GM21737 (cell line): ENCODE measurements around the gene CBX1.
A peak's percentile ranks its signal among the peaks of the same experiment; 100 is the strongest.
"Not testable (repeated sequence)": the region's sequence is repeated elsewhere in the genome, so short reads cannot be mapped to it uniquely, and the experiment has no call there.

Source experiments
- ATAC-seq: cut with Tn5 transposase; IDR thresholded peaks from one replicate; pipeline ENCODE4 v1.9.1; 2021; ENCODE audit warnings: mild to moderate bottlenecking, moderate library complexity; ENCODE audit not compliant: unreplicated experiment

CBX1 gene

GRCh38 chr17:48123776-48124388 lies 22.6 kb upstream of the CBX1 start:
- no peak for ATAC-seq

- no peak for ATAC-seq
Observed at GRCh38 chr17:48123111-48123510, 21.8 kb upstream of the CBX1 start.

GRCh38 chr17:48122665-48123045 lies 21.4 kb upstream of the CBX1 start:
- no peak for ATAC-seq

- ATAC-seq: no peak
Observed at GRCh38 chr17:48121923-48122664, 20.8 kb upstream of the CBX1 start.

- ATAC-seq: no peak
Observed at GRCh38 chr17:48113201-48113676, 12.0 kb upstream of the CBX1 start.

GRCh38 chr17:48111937-48112241 lies 10.6 kb upstream of the CBX1 start:
- no peak for ATAC-seq

GRCh38 chr17:48110761-48111160 lies 9.5 kb upstream of the CBX1 start:
- no peak for ATAC-seq

- peak; percentile 79 for ATAC-seq
Observed at GRCh38 chr17:48107137-48108055, 6.1 kb upstream of the CBX1 start, which contains the start of gene SNX11. TSS of gene SNX11 (plus strand) at chr17:48107766. CDS start at chr17:48112044, 4,278 bp downstream.

GRCh38 chr17:48106802-48107136 lies 5.5 kb upstream of the CBX1 start:
- ATAC-seq: no peak

GRCh38 chr17:48104440-48104839 lies 3.2 kb upstream of the CBX1 start:
- no peak for ATAC-seq

- ATAC-seq: no peak
Observed at GRCh38 chr17:48102798-48103715, 1.8 kb upstream of the CBX1 start.

GRCh38 chr17:48102043-48102750 lies 919 bp upstream of the CBX1 start:
- ATAC-seq: no peak

GRCh38 chr17:48100591-48101011 lies 677 bp downstream of the CBX1 start:
- ATAC-seq: peak; percentile 7

GRCh38 chr17:48100160-48100559 lies 1.1 kb downstream of the CBX1 start:
- no peak for ATAC-seq

- no peak for ATAC-seq
Observed at GRCh38 chr17:48095611-48096010, 5.7 kb downstream of the CBX1 start.

GRCh38 chr17:48093341-48094045 lies 7.8 kb downstream of the CBX1 start:
- ATAC-seq: no peak

GRCh38 chr17:48084932-48085331 lies 16.3 kb downstream of the CBX1 start:
- no peak for ATAC-seq

- ATAC-seq: no peak
Observed at GRCh38 chr17:48081858-48082257, 19.4 kb downstream of the CBX1 start.

- not testable (repeated sequence) for ATAC-seq
Observed at GRCh38 chr17:48077152-48077551, 24.1 kb downstream of the CBX1 start.
